OCI-LY3 (cell line): ENCODE data around the gene PCSK7.

Experiments
- CTCF ChIP-seq: fragments of 200-600, 300-600 bp; sonication (generic); IDR thresholded peaks from 2 replicates; pipeline ENCODE4 v1.5.1; 2014; ENCODE audit warnings: antibody characterized with exemption, low read length, low read depth
- EZH2phosphoT487 ChIP-seq: fragments of 200-600 bp; shearing (Covaris generic); IDR thresholded peaks from 2 replicates; pipeline ENCODE4 v1.6.1; 2018; ENCODE audit warnings: antibody characterized with exemption, mixed run types, low read depth

GRCh38 chr11:117230286-117230961 lies 1.4 kb downstream of the PCSK7 start:
- no peak for TF ChIP-seq CTCF
- TF ChIP-seq EZH2phosphoT487 = no peak
